ENCODE data around the gene GMDS. TPM values are rescaled to one million over a fixed set of nuclear protein-coding genes. Genes with fewer than 3 reads are reported as not detected.

The GMDS gene
- total and polyA plus RNA-seq, 2 of the 4 experiments (the other 2 are of a cell fraction), result 7.3 to 21.9 TPM

DNA sequence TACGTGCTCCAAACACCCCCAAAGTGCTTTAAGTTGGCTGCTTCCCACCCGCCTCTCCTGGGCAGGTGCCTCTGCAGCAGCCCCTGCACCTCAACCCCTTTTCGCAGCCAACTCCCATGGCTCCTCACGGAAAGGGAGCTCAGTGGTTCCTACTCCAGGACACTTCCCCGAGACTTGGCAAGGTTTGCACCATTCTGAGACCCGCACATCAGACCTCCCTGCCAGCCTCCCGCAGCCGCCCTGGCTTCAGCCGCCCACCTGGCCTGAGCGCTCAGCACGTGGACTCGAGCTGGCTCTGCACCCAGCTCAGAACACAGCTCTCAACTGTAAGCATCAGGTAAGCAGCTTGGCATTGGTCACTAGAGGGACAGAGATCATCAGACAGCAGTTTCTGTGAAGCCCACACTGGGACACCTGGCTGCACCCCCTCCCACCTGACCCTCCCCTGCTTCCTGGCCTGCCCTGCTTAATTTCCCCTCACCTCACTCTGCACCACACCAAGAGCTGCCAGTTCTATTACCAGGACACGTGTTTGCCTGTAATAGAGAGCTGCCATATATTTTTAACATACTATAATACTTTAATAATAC lies 28.5 kb downstream of the GMDS start:
- H2AK9ac ChIP-seq (replicated peaks; ENCODE audit: low read depth, low read length, poor library complexity), result no peak overlapping the region
- no peak for ATAC-seq (ENCODE audit: low read depth)
- ChIA-PET CTCF (interaction anchor here (1.0 kb wide), 1 partner anchor 8 kb away, joined by 3 read pairs; no protein-coding TSS in a partner anchor), POLR2A (ENCODE audit: unreplicated experiment) (no interaction called here)
- no TSS peak for BruUV-seq (replicated peaks)
- no peak overlapping the region for H2BK20ac ChIP-seq (ENCODE audit: low read depth, low read length)
- H4K8ac ChIP-seq (ENCODE audit: low read depth in 2 of 2, low read length in 2 of 2), result no peak overlapping the region
- H3K9me3 ChIP-seq (ENCODE audit: control insufficient read depth, insufficient read depth, low read length), result no peaks in the 10 kb centered on the region
- no peak overlapping the region for H2BK5ac ChIP-seq (ENCODE audit: low read depth, low read length, poor library complexity, severe bottlenecking)
- TF ChIP-seq CHD1 (IDR thresholded peaks at IDR 0.05; ENCODE audit: low read depth, low read length), result no peak
- no peak for TF ChIP-seq NFE2L2 (IDR thresholded peaks at IDR 0.05; ENCODE audit: low read depth, low read length)
- no peak for TF ChIP-seq RCOR1 (IDR thresholded peaks at IDR 0.05; ENCODE audit: insufficient replicate concordance, low read length)
- no peak for TF ChIP-seq FOS (IDR thresholded peaks at IDR 0.05; ENCODE audit: low read depth, low read length)
- TF ChIP-seq, protein P1, sequence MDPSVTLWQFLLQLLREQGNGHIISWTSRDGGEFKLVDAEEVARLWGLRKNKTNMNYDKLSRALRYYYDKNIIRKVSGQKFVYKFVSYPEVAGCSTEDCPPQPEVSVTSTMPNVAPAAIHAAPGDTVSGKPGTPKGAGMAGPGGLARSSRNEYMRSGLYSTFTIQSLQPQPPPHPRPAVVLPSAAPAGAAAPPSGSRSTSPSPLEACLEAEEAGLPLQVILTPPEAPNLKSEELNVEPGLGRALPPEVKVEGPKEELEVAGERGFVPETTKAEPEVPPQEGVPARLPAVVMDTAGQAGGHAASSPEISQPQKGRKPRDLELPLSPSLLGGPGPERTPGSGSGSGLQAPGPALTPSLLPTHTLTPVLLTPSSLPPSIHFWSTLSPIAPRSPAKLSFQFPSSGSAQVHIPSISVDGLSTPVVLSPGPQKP (IDR thresholded peaks at IDR 0.05; ENCODE audit: borderline replicate concordance, low read depth, low read length), result no peak
- TF ChIP-seq CTCF (conservative IDR thresholded peaks at IDR 0.05; ENCODE audit: low read depth, low read length), result no peak
- no peak for TF ChIP-seq MAZ (IDR thresholded peaks at IDR 0.05; ENCODE audit: borderline replicate concordance, low read depth, low read length)
- TF ChIP-seq RFX5 (IDR thresholded peaks at IDR 0.05; ENCODE audit: low read depth, low read length), result no peak
- no peak for TF ChIP-seq MXI1 (IDR thresholded peaks at IDR 0.05; ENCODE audit: borderline replicate concordance, low read depth, low read length)
- H4K91ac ChIP-seq (ENCODE audit: insufficient read depth, low read depth, low read length), result no peak overlapping the region
- H3K14ac ChIP-seq (replicated peaks; ENCODE audit: low read depth, low read length), result no peak overlapping the region
- H2AFZ ChIP-seq (replicated peaks; ENCODE audit: low read length, poor library complexity), result no peak overlapping the region
- no peaks in the 10 kb centered on the region for H3K27me3 ChIP-seq (ENCODE audit: control insufficient read depth, insufficient read depth, low read length)
- no peak overlapping the region for H2AK5ac ChIP-seq (ENCODE audit: low read depth, low read length)
- H3K9ac ChIP-seq (ENCODE audit: low read depth, low read length), result no peak overlapping the region
- no peak overlapping the region for H3K4me3 ChIP-seq (ENCODE audit: insufficient read depth, low read depth, low read length)
- H4K5ac ChIP-seq (ENCODE audit: low read depth, low read length), result no peak overlapping the region
- DNase-seq, result no peak
- H4K20me1 ChIP-seq (ENCODE audit: insufficient read depth, low read length), result no peaks in the 10 kb centered on the region
- H3K79me1 ChIP-seq (ENCODE audit: low read depth in 1 of 2, low read length in 2 of 2), result peaks cover 0 to 3% of the 10 kb centered on the region in 2 experiments; a peak in 1 of 4 replicates
- dilution Hi-C loops (cut with HindIII; ENCODE audit: low sequenced_read_pairs, unreplicated experiment) (no loop called here), in situ Hi-C loops (cut with MboI; ENCODE audit: low sequenced_read_pairs) (no loop called here), intact Hi-C loops (cut with micrococcal nuclease) (no loop called here)
- no peak overlapping the region for H3K18ac ChIP-seq (ENCODE audit: low read depth, low read length)
- no peak overlapping the region for H3K23ac ChIP-seq (ENCODE audit: low read depth, low read length)
- H3K27ac ChIP-seq (ENCODE audit: insufficient read depth, low read length), result no peak overlapping the region
- H3K9me1 ChIP-seq (ENCODE audit: insufficient read depth, low read length), result no peaks in the 10 kb centered on the region
- 93% methylated on average over 10 of the region's 13 CpGs; no CpG with 5 or more reads in 1 of the 2 experiments for WGBS, 2 experiments (ENCODE audit: extremely low coverage in 2 of 2, insufficient read length in 1 of 2)
- no peak overlapping the region for H2BK15ac ChIP-seq (ENCODE audit: low read depth, low read length)
- H3K4me2 ChIP-seq (ENCODE audit: low read depth, low read length), result no peak overlapping the region
- no peak overlapping the region for H3K56ac ChIP-seq (ENCODE audit: extremely low read depth, insufficient read depth, low read length)
- no peak overlapping the region for H3K4ac ChIP-seq (ENCODE audit: low read depth, low read length)
- no peaks in the 10 kb centered on the region for H3K36me3 ChIP-seq (ENCODE audit: control insufficient read depth, insufficient read depth, low read length)
- H3K4me1 ChIP-seq (ENCODE audit: control insufficient read depth, insufficient read depth, low read length), result no peaks in the 10 kb centered on the region
- H2BK120ac ChIP-seq (ENCODE audit: low read depth, low read length), result no peak overlapping the region
